GM19397 (cell line): ENCODE measurements around the gene TOP2A.

ENCODE experiments used
- ATAC-seq: cut with Tn5 transposase; IDR thresholded peaks from one replicate; pipeline ENCODE4 v1.9.1; 2021; ENCODE audit warnings: mild to moderate bottlenecking, moderate library complexity; ENCODE audit not compliant: unreplicated experiment

Gene TOP2A

GRCh38 chr17:40452921-40453378, 35.3 kb upstream of the TOP2A start:
- ATAC-seq: no peak

- no peak for ATAC-seq
These were observed 34.6 kb upstream of the TOP2A start for GRCh38 chr17:40452216-40452787.

GRCh38 chr17:40451420-40451819, 33.7 kb upstream of the TOP2A start:
- ATAC-seq: no peak

- ATAC-seq: no peak
These were observed 32.5 kb upstream of the TOP2A start for GRCh38 chr17:40450175-40450574.

- no peak for ATAC-seq
These were observed 31.1 kb upstream of the TOP2A start for GRCh38 chr17:40448639-40449261.

GRCh38 chr17:40448213-40448638, 30.5 kb upstream of the TOP2A start:
- no peak for ATAC-seq

GRCh38 chr17:40447806-40448205, 30.1 kb upstream of the TOP2A start:
- ATAC-seq: no peak

- ATAC-seq: no peak
These were observed 29.5 kb upstream of the TOP2A start for GRCh38 chr17:40447148-40447644.

GRCh38 chr17:40445751-40446468, 28.2 kb upstream of the TOP2A start:
- ATAC-seq: no peak

GRCh38 chr17:40443988-40444899, 26.5 kb upstream of the TOP2A start:
- no peak for ATAC-seq

GRCh38 chr17:40443196-40443987, 25.7 kb upstream of the TOP2A start, which contains the start of gene IGFBP4:
TSS of gene IGFBP4 (plus strand) at chr17:40443450. CDS start at chr17:40443736, 286 bp downstream.
- ATAC-seq: no peak

- no peak for ATAC-seq
These were observed 24.9 kb upstream of the TOP2A start for GRCh38 chr17:40442392-40443195.

GRCh38 chr17:40440166-40440565, 22.5 kb upstream of the TOP2A start:
- no peak for ATAC-seq

GRCh38 chr17:40437095-40437732, 19.5 kb upstream of the TOP2A start:
- no peak for ATAC-seq

GRCh38 chr17:40436636-40437035, 18.9 kb upstream of the TOP2A start:
- no peak for ATAC-seq

- ATAC-seq: no peak
These were observed 16.1 kb upstream of the TOP2A start for GRCh38 chr17:40433551-40434415.

- ATAC-seq: no peak
These were observed 15.3 kb upstream of the TOP2A start for GRCh38 chr17:40432864-40433528.
